Psoas muscle (tissue), 8 donors: Measurements from ENCODE around the gene PIGM. TPM values are rescaled to one million over a fixed set of nuclear protein-coding genes. Genes with fewer than 3 reads are reported as not detected.

Experiments
- ATAC-seq, 4 donors: fragments of 200-7000 bp; cut with Tn5 transposase; one replicate each; pipeline ENCODE4 v1.9.1; 2020; ENCODE audit warnings: moderate library complexity in 3 of 4, mild to moderate bottlenecking in 2 of 4
- DNase-seq, 2 donors: peaks; one replicate each; pipeline ENCODE4 v3.0.0-alpha.2; 2020
- H3K27ac ChIP-seq: fragments of 200-600 bp; one replicate; pipeline ENCODE4 v1.8.0; 2022
- H3K27me3 ChIP-seq, 3 donors: fragments of 200-600 bp in 1 of 3; one replicate each; pipeline versions ENCODE4 v1.6.1 to v1.8.0; 2013 to 2022; ENCODE audit warnings: low read length in 2 of 3, mild to moderate bottlenecking in 2 of 3, moderate library complexity in 1 of 3; ENCODE audit not compliant: insufficient read depth in 3 of 3
- H3K36me3 ChIP-seq, 2 donors: fragments of 200-600 bp in 1 of 2; one replicate each; pipeline versions ENCODE4 v1.6.1 to v1.8.0; 2013 to 2022; ENCODE audit warnings: low read depth in 1 of 2, mild to moderate bottlenecking in 1 of 2, moderate library complexity in 1 of 2; ENCODE audit not compliant: insufficient read depth in 1 of 2
- H3K4me1 ChIP-seq: fragments of 200-600 bp; one replicate; pipeline ENCODE4 v1.8.0; 2022
- H3K4me3 ChIP-seq: fragments of 200-600 bp; one replicate; pipeline ENCODE4 v1.8.0; 2022; ENCODE audit warnings: mild to moderate bottlenecking
- H3K9me3 ChIP-seq: fragments of 200-600 bp; one replicate; pipeline ENCODE4 v1.8.0; 2022
- WGBS, 3 donors: extraction: QIAGEN DNeasy Blood & Tissue Kit; methylation state at CpG; one replicate each; pipeline versions ENCODE4 v1.1.6 to v1.1.7; 2013; 5-methylcytosine and 5-hydroxymethylcytosine counted together
- intact Hi-C, 2 donors: fragments of 100-400 bp; cut with DNase I; formaldehyde crosslinking; loops; one replicate each; pipeline versions ENCODE4 v1.11.0 to v1.14.2; 2022
- polyA plus RNA-seq, 3 donors: library from polyadenylated mRNA; stranded (reverse); fragments of 200-250 nt; gene quantifications; one replicate each; pipeline ENCODE4 v1.2.3, GENCODE V29; 2013
- total RNA-seq, 4 donors: library from RNA; stranded (reverse); fragmentation: NEBNext Ultra II Directional in 2 of 4; extraction: Animal tissue kit (Norgen Biotek cat#: 25700) in 2 of 4; gene quantifications; one replicate each; pipeline versions ENCODE4 v1.2.1 to v1.2.4, GENCODE V29; 2021 to 2023
- TF ChIP-seq, protein P1 (sequence below): fragments of 200-600 bp; IDR thresholded peaks from one replicate; pipeline ENCODE4 v1.8.0; 2022; ENCODE audit warnings: antibody characterized with exemption
- donor health status: healthy with polysubstance abuse.
- donor health status: DM: no; HTN: no; CAD: no; lungs with moderate emphysema.
- donor health status: Bipolar disorder and iron deficiency.
- donor health status: healthy.
- donor health status: DM: yes; HTN: yes; CAD: no.
- donor health status: DM: no; HTN: no; CAD: no.
- donor health status: DM: no; HTN: no; CAD: no.
- donor health status: DM: yes; HTN: yes; CAD: no.

PIGM gene
- total and polyA plus RNA-seq, 7 donors = 0.66 to 1.5 (median 1.4) TPM

DNA sequence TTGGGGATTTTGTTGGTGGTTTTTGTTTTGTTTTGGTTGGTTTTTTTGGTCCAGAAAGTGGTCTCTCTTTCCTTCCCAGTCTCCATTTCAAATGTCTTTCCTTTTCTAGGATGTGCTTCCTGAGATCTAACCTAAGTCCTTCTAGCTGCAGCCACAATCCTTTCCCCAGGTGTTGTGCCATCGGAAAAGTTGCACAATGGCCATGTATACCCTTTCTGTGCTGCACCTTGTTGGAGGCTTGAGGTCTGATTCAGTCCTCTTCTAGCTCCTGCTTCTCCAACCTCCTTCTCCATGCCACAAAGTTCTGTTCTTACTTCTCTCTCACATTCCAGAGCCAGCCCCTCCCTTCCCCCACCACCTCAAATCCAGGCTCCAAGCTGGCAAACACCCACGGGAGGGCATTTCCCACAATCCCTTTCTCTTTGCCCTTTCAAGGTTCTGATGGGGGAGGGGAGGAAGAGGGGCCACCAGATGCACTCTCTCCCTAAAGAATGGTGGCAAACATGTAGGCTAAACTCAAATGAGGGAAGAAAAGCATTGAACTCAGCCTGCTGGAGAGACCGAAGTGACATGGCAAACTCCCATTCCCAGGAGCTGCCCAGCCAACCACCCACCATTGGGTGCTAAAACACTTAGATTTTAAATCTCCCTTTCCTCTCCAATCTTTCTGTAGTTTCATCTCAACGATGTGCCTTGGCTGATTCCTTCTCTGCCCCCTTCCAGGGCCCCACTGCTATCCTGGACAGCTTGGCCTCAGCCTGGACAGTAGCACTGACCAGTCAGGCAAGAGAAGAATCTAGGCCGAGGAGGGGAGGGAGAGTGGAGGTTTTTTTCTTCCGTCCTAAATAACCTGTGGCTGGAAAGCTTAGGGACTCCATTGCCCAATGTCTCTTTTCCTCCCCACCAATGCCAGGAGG, 35.3 kb upstream of the PIGM start:
- Histone ChIP-seq H3K36me3 (no peaks in the 10 kb centered on the region), H3K27ac (no peak overlapping the region), H3K9me3 (no peaks in the 10 kb centered on the region), H3K4me3 (no peak overlapping the region), H3K4me1 (peaks cover 6% of the 10 kb centered on the region), H3K27me3 (no peaks in the 10 kb centered on the region)
- 59 to 66% (median 61%) methylated on average over 6 of the region's 6 CpGs for WGBS, 3 donors
- intact Hi-C loops = no loop called here
- ATAC-seq (no peak), DNase-seq (no peak)
- TF ChIP-seq, protein P1, sequence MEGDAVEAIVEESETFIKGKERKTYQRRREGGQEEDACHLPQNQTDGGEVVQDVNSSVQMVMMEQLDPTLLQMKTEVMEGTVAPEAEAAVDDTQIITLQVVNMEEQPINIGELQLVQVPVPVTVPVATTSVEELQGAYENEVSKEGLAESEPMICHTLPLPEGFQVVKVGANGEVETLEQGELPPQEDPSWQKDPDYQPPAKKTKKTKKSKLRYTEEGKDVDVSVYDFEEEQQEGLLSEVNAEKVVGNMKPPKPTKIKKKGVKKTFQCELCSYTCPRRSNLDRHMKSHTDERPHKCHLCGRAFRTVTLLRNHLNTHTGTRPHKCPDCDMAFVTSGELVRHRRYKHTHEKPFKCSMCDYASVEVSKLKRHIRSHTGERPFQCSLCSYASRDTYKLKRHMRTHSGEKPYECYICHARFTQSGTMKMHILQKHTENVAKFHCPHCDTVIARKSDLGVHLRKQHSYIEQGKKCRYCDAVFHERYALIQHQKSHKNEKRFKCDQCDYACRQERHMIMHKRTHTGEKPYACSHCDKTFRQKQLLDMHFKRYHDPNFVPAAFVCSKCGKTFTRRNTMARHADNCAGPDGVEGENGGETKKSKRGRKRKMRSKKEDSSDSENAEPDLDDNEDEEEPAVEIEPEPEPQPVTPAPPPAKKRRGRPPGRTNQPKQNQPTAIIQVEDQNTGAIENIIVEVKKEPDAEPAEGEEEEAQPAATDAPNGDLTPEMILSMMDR = no peak

DNA sequence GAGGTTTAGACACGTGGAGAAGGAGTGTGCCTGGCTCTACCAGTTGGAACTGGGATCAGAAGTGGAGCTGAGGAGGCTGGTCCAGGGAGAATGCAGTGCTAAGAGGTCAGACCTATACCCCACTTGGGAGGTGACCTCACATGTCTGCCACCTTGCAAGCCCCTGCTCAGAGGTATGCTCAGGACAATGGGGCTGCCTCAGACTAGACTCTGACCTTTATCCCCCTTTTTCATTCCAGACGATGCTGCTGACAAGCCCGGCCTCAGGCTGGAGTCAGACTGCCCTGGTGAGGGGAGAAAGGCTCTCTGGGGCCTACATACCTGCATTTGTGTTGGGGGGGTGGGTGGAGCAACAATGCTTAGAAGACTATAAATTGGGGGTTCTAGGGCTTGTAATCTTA, 33.0 kb upstream of the PIGM start:
- Histone ChIP-seq H3K9me3 (no peaks in the 10 kb centered on the region), H3K27me3 (peaks cover 0 to 2% (median 0%) of the 10 kb centered on the region in 3 donors), H3K4me1 (no peaks in the 10 kb centered on the region), H3K27ac (no peak overlapping the region), H3K4me3 (no peak overlapping the region), H3K36me3 (no peaks in the 10 kb centered on the region)
- 63 to 73% (median 68%) methylated on average over 3 of the region's 3 CpGs for WGBS, 3 donors
- ATAC-seq (no peak), DNase-seq (no peak)
- intact Hi-C loops = no loop called here
- TF ChIP-seq, protein P1 = no peak

DNA sequence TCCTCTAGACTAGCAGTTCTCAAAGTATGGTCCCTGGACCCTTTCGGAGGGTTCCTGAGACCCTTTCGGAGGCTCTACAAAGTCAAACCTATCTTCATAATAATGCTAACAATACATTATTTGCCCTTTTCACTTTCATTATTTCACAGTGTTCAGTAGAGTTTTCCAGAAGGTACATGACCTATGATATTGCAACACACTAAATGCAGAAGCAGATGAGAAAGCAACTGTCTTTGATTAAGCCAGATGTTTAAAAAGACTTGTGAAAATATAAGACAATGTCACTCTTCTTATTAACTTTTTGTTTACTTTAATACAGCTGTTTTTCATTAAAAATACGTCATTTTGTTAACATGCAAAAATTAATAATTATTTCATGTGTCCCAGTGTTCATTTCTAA, 32.4 kb upstream of the PIGM start:
- intact Hi-C loops = no loop called here
- TF ChIP-seq, protein P1 = no peak
- WGBS, 3 donors = 87 to 93% (median 91%) methylated on average over 3 of the region's 3 CpGs
- Histone ChIP-seq H3K9me3 (no peaks in the 10 kb centered on the region), H3K36me3 (no peaks in the 10 kb centered on the region), H3K27ac (no peak overlapping the region), H3K4me1 (no peaks in the 10 kb centered on the region), H3K27me3 (peaks cover 0 to 2% (median 0%) of the 10 kb centered on the region in 3 donors), H3K4me3 (no peak overlapping the region)
- DNase-seq (no peak), ATAC-seq (no peak)

DNA sequence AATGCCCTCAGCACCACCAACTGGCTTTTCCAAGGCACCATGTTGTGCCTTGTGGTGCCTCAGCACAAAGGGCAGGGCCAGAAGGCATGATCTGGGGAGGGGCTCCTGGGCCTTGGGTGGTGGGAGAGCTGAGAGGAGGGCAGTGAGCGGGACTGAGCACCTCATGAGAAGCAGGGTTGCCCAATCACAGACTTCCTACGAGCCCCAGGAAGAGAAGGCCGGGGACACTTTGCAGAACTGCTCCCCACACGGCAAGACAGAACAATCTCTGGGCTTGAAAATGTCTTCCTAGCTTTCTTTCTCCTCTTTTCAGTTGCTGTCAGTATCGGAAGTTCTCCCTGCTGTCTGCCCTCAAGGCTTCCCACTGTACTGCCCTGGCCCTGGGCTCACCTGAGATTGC, 31.4 kb upstream of the PIGM start:
- DNase-seq (no peak), ATAC-seq (no peak)
- H3K27me3 ChIP-seq = peaks cover 0 to 2% (median 2%) of the 10 kb centered on the region in 3 donors
- H3K4me3 ChIP-seq = no peak overlapping the region
- H3K27ac ChIP-seq = no peak overlapping the region
- H3K9me3 ChIP-seq = no peaks in the 10 kb centered on the region
- 88 to 96% (median 94%) methylated on average over 5 of the region's 5 CpGs for WGBS, 3 donors
- no peaks in the 10 kb centered on the region for H3K4me1 ChIP-seq
- intact Hi-C loops = no loop called here
- TF ChIP-seq, protein P1 = no peak
- no peaks in the 10 kb centered on the region for H3K36me3 ChIP-seq
